Stimulated activated CD8-positive, alpha-beta memory T cell treated with anti-CD3 and anti-CD28 coated beads, Interleukin-7, amount 100 ng/mL, for 48 hours (primary cell): ENCODE data around the gene CNST.
A peak's percentile ranks its signal among the peaks of the same experiment; 100 is the strongest.
"Not testable (repeated sequence)": the region's sequence is repeated elsewhere in the genome, so short reads cannot be mapped to it uniquely, and the experiment has no call there.

Experiments used
- DNase-seq, 2 donors: peaks; one replicate each; pipeline ENCODE4 v3.0.0-alpha.2; 2020; ENCODE audit warnings: low read depth in 1 of 2; ENCODE audit errors: extremely low read depth in 1 of 2

Gene CNST

DNA sequence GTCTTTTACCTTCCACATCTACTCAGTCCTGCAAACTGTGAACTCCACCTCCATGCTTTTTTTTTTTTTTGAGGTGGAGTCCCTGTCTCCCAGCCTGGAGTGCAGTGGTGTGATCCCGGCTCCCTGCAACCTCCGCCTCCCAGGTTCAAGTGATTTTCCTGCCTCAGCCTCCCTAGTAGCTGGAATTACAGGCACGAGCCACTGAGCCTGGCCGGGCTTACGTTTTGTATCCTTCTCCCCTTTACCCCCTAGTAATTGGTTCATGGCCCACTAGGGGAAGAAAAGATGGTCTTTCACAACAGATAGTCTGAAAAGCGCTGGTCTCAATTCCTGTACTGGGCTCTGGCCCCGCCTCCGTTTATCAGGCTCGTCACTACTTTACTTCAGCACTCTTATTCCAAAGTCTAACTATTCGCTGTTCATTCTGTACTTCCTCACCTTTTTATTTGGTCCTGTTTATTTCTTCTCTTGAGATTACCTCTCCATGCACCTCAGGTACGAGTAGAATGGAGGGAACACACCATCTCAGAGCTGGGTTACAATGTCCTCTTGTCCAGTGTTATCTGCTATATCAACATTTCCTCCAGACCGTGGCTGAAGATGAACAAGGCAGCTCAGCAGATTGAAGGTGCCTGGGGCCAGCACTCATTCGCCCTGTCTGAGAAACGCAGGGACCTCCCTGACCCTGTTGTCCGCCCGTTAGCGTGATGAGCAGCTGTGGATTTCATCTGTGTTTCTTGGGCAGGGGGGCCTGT is 16.2 kb downstream of the CNST start:
- DNase-seq = no peak

DNA sequence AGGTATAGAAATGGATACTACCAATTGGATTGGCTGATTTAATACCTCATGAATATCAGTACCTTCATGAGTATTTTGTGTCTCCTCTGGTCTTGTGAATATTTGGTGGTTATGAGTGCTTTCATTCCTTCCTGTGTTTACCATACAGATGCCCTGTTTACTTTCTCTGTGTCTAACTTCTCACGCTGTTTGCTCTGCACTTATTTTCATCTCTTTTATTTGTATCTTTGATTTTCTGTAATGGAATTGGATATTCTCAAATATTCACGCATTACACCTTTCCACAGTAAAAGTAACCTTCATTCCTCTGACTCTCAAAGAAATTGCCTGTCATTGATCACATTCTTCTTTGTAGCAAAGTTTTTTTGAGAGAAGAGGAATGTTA is 16.8 kb downstream of the CNST start:
- DNase-seq = no peak

DNA sequence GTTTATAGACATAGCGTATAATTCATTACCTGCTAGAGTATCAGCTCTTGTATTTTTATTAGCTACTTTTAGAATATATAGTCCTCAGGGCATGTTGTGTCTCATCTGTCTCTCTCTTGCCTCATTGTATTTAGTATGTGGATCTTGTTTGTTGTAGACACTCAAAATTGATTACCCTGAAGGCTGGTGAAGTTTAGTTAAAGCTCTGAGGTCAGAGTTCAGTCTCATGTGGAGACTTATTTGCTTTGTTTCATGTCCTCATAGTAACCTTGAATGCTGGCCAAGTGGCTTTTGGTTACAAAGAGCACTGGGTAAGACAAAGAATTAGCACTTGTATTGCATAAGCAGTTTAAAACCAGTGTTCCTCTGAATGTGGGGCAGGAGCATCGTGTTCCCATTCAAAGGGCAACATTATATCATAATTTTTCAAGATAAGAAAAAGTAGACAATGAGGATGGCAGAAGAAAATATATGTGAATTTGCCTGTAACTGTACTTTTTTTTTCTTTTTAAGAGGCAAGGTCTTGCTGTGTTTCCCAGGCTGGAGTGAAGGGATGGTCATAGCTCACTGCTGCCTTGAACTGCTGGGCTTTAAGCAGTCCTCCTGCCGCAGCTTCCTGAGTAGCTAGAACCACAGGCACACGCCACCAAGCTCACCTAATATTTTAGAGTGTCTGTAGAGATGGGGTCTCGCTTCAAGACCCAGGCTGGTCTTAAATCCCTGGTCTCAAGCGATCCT is 17.4 kb downstream of the CNST start:
- DNase-seq = no peak

DNA sequence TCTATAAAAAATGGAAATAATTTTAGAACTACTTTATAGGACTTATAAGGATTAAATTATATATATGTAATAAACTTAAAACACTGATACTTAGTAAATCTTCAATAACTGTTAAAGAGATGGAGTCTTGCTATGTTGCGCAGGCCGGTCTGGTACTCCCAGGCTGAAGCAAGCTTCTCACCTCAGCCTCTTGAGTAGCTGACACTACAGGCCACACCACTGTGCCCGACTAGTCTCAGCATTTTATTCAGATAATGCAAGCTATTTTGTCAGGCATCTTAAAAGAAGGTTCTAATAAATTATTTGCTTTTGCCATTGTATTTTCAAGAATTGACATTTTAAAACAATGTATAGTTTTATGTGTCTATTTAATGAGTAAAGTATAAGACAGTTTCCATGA is 20.8 kb downstream of the CNST start:
- DNase-seq = no peak

DNA sequence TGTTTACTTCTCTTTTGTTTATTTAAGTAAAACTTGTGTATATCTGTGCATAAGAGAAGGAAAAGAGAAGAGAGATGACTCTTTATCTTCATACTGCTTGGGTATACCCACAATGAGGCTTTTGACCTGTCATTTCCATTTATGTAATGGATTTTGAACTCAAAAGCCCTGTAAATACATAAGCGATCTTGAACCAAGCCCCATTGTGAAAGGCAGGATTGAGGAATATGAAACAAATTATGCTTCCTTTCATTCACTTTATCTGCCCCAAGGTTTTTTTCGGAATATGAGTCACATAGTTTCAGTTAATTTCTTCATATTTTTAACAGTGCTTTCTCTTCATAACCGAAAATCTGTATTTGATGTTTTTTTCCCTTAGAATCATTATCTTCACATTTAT is 21.4 kb downstream of the CNST start:
- no peak for DNase-seq

DNA sequence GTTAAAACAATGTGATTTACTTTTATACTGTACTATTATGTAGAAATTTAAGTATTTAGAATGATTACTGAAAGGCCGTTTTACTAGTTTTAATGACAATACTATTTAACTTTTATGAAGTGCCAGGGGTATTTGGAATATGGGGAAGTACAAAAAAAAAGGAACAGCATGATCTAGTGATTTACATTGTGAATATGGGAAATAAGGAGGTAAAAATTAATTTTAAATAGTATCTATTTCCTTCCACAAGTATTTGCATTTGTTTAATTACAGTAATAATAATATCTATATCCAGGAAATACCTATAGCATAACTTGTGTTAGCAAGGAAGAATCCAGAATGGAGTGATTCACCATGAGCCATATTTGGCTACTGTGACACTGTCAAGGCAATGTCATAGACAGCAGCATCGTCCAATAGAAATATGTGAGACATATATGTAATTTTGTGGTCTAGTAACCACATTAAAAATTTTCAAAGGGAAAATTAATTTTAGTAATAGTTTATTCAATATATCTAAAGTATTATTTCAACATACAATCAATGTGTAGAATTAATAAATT is 22.0 kb downstream of the CNST start:
- no peak for DNase-seq

DNA sequence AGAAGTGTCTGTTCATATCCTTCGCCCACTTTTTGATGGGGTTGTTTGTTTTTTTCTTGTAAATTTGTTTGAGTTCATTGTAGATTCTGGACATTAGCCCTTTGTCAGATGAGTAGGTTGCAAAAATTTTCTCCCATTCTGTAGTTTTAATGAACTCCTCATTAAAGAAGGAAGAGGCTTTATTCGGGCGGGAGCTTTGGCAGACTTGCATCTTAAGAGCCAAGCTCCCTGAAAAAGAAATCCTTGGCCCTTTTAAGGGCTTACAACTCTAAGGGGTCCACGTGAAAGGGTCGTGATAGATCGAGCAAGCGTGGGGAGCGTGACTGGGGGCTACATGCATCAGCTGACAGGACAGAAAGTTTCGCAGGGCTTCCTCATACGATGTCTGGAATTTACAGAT is 23.7 kb downstream of the CNST start:
- DNase-seq = not testable (repeated sequence)

DNA sequence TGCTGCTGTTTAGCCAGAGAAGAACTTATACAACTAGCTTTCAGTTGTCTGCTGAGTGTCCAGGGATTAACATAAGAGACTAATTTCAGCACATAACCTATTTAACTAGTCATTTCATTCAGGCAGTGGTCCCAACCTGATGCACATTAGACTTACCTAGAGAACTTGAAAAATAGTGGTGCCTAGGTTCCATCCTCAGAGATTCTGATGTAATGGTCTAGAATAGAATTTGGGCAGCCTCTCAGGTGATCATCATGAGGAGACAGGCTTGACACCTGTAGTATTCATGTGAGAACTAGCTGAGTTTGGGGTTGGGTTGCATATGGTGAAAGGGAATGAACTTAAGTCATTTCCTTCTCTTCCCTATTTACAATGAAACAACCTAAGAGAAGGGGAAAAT is 24.8 kb downstream of the CNST start:
- DNase-seq = no peak

DNA sequence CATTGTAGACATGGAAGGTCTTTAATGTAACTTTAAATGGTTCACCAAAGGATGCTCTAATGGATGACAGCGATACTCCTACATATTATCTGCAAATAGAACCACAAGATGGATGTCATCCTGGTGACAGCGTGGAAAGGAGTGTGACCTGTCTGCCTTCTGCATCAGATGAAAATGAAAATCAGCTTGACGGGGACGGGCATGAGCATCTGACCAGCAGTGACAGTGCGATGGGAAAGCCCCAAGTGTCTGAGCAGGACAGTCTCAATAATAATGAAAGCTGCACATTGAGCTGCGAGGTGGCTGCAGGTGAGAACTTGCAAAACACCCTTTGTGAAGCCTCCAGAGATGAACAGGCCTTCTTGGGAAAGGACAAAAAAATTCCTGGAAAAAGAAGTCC is 25.2 kb downstream of the CNST start:
- no peak for DNase-seq

DNA sequence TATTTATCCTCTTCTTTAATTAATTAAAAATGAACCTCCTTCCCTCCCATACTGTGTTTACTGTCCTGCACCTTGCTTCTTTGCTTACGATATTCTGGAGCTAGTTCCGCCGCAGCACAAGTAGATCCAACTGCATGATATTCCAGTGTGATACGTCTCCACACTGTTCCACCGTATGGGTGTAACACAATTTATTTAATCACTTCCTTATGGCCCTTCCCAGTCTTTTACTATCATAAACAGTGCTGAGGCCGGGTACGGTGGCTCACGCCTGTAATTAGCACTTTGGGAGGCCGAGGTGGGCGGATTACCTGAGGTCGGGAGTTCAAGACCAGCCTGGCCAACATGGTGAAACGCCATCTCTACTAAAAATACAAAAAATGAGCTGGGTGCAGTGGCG is 25.7 kb downstream of the CNST start:
- DNase-seq = no peak

DNA sequence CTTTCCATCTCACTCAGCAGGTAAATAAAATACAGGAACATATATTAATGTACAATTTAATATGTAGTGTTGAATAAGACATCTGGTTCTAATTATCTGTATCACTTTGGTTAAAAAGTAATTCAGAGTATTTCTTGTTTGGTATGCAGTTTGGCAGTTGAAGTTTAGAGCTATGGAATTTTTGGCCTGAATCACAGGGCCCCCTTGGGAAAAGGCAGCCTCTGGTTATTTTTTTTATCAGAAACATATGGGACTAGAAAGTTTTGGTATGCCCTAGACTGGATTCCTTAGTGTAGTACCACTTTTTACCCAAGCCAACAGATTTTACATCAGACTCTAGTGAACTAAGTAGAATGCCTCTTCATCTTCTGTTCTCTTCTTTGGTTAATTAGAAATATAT is 26.4 kb downstream of the CNST start:
- no peak for DNase-seq

DNA sequence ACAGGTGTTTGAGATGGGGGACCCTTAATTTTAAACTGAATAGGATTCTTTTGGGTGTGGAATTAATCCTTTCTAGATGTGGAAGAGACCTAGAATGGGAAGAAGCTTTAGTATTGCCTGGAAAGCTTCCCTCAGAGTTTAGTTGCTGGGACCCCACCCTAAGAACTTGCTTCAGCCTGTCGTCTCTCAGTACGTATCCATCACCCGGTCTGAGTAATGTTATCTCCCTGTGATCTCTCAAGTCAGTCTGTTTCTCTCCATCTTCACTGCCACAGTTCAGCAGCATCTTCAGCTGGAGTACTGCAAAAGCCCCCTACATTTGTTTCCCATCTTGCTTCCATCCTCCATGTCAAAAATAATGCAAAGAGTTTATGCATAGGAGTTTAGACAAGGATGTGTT is 28.9 kb downstream of the CNST start:
- no peak for DNase-seq

DNA sequence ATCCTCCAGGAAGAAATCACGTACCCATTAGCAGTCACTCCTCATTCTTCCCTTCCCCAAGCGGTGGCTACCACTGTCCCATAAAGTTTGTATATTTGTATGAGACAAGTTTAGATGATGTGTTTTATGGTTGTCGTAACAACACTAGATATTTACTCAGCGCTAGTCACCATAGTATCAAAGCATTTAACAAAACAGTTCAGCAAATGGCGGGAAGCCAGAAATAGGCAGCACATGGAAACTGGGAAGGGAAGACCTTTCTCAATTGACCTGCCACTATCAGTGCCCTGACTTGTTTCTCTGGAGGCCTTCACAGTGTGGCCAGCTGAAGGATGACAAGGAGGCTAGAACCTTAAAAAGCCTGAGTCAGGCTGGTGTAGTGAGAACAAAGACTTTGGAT is 31.1 kb downstream of the CNST start:
- no peak for DNase-seq

DNA sequence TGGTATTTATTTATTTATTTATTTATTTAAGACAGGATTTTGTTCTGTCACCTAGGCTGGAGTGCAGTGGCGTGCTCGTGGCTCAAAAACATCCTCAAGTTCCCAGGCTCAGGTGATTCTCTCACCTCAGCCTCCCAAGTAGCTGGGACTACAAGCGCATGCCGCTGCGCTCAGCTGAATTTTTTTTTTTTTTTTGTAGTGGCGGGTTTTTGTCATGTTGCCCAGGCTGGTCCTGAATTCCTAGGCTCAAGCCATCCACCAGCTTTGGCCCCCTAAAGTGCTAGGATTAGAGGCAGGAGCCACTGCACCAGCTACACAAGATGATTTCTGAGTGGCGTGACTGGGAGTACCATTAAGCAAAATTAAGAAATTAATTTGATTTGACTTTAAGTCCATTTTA is 31.7 kb downstream of the CNST start:
- no peak for DNase-seq

DNA sequence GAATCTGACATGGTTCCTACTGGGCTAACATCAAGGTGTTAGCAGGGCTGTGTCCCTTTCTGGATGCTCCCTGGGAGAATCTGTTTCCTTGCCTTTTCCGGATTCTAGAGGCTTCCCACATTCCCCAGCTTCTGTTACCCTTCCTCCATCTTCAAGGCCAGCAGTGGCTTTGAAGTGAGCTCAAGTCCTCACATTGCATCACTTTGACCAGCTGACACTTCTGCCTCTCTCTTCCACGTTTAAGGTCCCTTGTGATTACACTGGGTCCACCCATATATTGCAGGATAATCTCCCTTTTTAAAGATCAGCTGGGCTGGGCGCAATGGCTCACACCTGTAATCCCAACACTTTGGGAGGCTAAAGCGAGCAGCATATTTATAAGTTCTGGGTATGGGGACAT is 33.1 kb downstream of the CNST start:
- no peak for DNase-seq

DNA sequence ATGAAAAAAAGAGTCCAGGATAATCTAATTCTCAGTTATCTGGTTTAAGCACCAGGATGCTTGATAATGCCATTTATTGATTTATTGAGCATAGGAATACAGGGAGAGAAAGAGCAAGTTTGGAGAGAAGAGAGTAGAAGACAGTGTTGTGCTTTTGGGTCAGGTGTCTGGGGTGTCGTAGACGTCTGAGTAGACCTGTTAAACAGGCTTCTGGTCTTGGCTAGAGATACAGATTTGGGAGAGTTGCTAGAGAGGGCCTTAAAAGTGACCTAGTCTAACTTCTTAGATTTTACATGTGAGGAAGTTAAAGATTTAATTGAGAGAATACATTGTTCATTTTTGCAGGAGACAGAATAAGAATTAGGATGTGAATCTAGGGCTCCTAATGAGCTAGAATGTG is 34.3 kb downstream of the CNST start:
- DNase-seq = no peak

DNA sequence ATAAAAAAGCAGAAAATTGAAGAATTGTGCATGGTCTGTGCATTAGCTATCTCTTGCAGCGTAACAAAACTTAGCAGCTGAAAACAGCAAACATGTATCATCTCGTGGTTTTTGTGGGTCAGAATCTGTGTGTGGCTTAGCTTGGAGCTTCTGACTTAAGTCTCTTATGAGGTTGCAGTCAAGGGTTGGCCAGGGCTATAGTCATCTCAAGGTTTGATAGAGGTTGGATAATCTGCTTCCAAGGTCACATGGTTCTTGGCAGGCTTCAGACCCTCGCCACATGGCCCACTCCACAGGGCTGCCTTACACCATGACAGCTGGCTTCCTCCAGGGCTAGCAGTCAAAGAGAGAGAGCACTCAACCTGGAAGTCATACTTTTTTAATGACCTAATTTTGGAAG is 35.9 kb downstream of the CNST start:
- DNase-seq = peak in 1 of 2 donors; percentile 27

DNA sequence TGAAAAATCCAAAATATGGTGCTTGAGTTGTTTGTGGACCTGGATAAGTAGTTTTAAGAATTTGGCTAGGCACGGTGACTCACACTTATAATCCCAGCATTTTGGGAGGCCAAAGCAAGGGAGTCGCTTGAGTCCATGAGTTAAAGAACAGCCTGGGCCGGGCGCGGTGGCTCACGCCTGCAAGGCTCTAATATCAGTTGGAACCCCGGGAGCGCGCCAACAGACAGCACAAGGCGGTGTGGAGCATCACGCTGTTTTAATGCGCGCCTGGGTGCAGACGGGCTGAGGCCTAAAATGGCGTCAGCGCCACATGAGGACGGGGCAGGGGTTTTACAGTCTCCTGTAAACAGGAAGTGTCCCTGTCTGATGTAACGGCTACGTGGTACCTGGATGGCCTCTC is 39.0 kb downstream of the CNST start:
- DNase-seq = not testable (repeated sequence)

DNA sequence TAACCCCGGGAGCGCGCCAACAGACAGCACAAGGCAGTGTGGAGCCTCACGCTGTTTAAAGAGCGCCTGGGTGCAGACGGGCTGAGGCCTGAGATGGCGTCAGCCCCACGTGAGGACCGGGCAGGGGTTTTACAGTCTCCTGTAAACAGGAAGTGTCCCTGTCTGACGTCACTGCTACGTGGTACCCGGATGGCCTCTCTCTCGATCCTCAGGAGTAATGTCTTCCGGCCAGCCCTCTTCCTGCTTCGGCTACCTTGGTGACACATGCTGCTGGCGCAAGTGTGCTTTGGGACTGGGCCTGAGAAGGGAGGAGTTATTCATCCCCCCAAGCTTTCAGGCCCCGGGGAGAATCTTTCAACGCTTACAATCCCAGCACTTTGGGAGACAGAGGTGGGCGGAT is 41.2 kb downstream of the CNST start:
- no peak for DNase-seq

DNA sequence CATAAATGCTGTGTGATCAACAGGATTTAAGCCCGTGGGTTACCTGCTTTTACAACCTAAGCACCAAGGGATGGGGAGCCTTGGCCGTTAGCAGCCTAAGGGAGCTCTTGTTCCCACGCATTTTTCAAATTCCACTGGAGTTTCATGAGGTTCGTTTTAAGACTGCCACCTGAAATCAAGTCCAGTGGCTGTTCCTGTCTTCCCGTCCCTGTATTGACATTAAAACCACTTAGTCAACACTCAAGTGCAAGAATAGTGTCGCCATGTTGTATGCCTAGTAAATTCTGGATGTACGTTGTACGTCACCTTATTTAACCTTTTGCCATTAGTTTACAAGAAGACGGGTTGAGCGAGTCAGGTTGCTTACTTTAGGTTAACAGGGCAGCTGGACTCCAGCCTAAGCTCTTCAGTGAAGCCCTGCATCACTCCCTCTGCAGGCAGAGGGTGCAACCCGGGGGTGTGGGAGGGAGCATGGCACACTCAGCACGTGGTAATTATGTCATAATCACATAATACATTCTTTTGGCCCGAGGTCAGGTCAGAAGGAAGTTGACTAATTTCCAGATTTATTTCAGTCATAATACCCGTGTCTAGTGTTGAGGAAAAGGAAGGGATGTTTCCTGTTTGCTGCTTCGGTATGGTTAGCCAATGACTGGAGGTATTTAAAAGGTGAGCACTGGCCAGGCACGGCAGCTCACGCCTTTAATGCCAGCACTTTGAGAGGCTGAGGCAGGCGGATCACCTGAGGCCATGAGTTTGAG is 42.5 kb downstream of the CNST start:
- DNase-seq = peak in 1 of 2 donors; percentile 20

DNA sequence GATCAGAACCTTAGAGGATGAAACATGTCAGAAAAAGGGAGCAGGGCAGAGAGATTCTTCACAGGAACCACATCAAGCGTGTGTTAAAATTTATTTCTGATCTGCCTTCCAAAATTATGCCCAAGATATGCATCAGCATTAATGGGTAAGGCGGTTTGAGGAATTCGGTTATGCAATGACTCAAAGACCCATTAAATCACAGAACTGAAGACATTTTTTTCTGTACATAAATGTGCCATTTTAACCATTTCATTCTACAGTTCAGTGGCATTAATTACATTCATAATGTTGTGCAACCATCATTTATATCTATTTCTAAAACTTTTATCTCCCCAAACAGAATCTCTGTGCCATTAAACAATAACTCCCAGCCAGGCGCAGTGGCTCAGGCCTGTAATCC is 43.4 kb downstream of the CNST start:
- no peak for DNase-seq
